ENCODE results near the gene SRBD1.

The SRBD1 gene

GRCh38 chr2:45647356-45647755 lies 36.3 kb upstream of the SRBD1 start:
- H3K27ac Mint-ChIP-seq (ENCODE audit: low read depth) = no peak overlapping the region

DNA sequence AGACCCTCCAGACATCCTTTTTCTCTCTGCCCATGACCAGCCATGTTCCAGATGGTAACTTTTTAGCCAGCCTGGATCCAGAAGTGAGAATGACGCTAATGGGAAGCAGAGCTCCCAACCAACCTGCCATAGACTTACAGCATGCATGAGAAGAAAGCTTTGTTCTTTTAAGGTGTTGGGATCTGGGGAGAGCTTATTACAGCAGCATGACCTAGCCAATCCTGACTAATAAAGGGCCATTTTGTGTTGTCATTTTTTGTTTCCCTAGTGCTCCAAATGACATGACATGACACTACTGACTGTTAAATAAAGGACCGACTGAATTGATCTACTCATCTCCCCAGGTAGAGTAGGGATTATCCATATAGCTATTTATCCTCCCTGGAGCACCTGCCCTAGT lies 35.2 kb upstream of the SRBD1 start:
- DNase-seq (ENCODE audit: low spot score in 2 of 2) (no peak), ATAC-seq (replicated peaks; ENCODE audit: extremely low read depth, poor library complexity, severe bottlenecking) (no peak)
- H3K27me3 Mint-ChIP-seq = peaks cover 26% of the 10 kb centered on the region
- peaks cover 11% of the 10 kb centered on the region for H3K36me3 Mint-ChIP-seq (ENCODE audit: insufficient read depth)
- H3K4me1 Mint-ChIP-seq = peaks cover 15% of the 10 kb centered on the region
- H3K9me3 Mint-ChIP-seq = no peaks in the 10 kb centered on the region
- H3K27ac Mint-ChIP-seq (ENCODE audit: low read depth) = no peak overlapping the region
- H3K4me3 Mint-ChIP-seq = no peak overlapping the region

More at GRCh38 chr2:45647356-45647755, 36.3 kb upstream of the SRBD1 start:
- H3K36me3 Mint-ChIP-seq (ENCODE audit: insufficient read depth) = peaks cover 15% of the 10 kb centered on the region
- DNase-seq (ENCODE audit: low spot score in 2 of 2) (no peak), ATAC-seq (replicated peaks; ENCODE audit: extremely low read depth, poor library complexity, severe bottlenecking) (no peak)
- peaks cover 19% of the 10 kb centered on the region for H3K4me1 Mint-ChIP-seq
- no peak overlapping the region for H3K4me3 Mint-ChIP-seq
- H3K27me3 Mint-ChIP-seq = peaks cover 17% of the 10 kb centered on the region
- no peaks in the 10 kb centered on the region for H3K9me3 Mint-ChIP-seq

- H3K27ac Mint-ChIP-seq (ENCODE audit: low read depth) = no peak overlapping the region
- no peaks in the 10 kb centered on the region for H3K9me3 Mint-ChIP-seq
- H3K4me3 Mint-ChIP-seq = peak overlapping the region; percentile 58
- ATAC-seq (replicated peaks; ENCODE audit: extremely low read depth, poor library complexity, severe bottlenecking) = peak; percentile 97
- no peaks in the 10 kb centered on the region for H3K36me3 Mint-ChIP-seq (ENCODE audit: insufficient read depth)
- peaks cover 51% of the 10 kb centered on the region for H3K27me3 Mint-ChIP-seq
- peaks cover 9% of the 10 kb centered on the region for H3K4me1 Mint-ChIP-seq
- peak; percentile 54 to 70 for DNase-seq (ENCODE audit: low spot score in 2 of 2)
Measured at GRCh38 chr2:45643543-45644542, 32.8 kb upstream of the SRBD1 start.

- DNase-seq (ENCODE audit: low spot score in 2 of 2) (no peak), ATAC-seq (replicated peaks; ENCODE audit: extremely low read depth, poor library complexity, severe bottlenecking) (peak; percentile 24)
- Mint-ChIP-seq H3K9me3 (no peaks in the 10 kb centered on the region), H3K27ac (ENCODE audit: low read depth) (no peak overlapping the region), H3K4me1 (peaks cover 9% of the 10 kb centered on the region), H3K36me3 (ENCODE audit: insufficient read depth) (no peaks in the 10 kb centered on the region), H3K27me3 (peaks cover 58% of the 10 kb centered on the region), H3K4me3 (peak overlapping the region; percentile 58)
Measured at GRCh38 chr2:45643095-45643494, 32.0 kb upstream of the SRBD1 start.

GRCh38 chr2:45640576-45640975 lies 29.5 kb upstream of the SRBD1 start:
- Mint-ChIP-seq H3K27me3 (peaks cover 77% of the 10 kb centered on the region), H3K27ac (ENCODE audit: low read depth) (no peak overlapping the region), H3K36me3 (ENCODE audit: insufficient read depth) (no peaks in the 10 kb centered on the region), H3K4me1 (peaks cover 9% of the 10 kb centered on the region), H3K4me3 (no peak overlapping the region), H3K9me3 (no peaks in the 10 kb centered on the region)
- no peak for ATAC-seq (replicated peaks; ENCODE audit: extremely low read depth, poor library complexity, severe bottlenecking)
- no peak for DNase-seq (ENCODE audit: low spot score in 2 of 2)

DNA sequence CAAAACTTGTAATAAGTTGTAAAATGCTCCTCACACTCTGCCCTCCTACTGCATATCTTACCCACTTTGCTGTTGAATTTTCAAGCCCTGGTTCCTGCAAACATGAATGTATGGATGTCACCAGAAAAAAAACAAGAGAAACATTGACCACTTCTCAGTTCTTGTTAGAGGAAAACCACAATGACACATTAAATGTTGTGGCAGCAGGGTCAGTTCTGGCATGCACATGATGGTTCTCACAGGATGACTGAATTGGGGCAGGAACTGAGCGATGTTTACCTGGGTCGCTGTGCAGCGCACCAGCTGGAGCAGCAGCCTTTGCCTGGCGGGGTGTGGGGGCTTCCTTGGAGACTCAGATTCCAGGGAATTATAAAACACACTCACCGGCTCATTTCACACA lies 26.4 kb upstream of the SRBD1 start:
- no peak overlapping the region for H3K4me3 Mint-ChIP-seq
- DNase-seq (ENCODE audit: low spot score in 2 of 2) (no peak), ATAC-seq (replicated peaks; ENCODE audit: extremely low read depth, poor library complexity, severe bottlenecking) (no peak)
- H3K27me3 Mint-ChIP-seq = peaks cover 87% of the 10 kb centered on the region
- H3K4me1 Mint-ChIP-seq = no peaks in the 10 kb centered on the region
- H3K36me3 Mint-ChIP-seq (ENCODE audit: insufficient read depth) = no peaks in the 10 kb centered on the region
- no peak overlapping the region for H3K27ac Mint-ChIP-seq (ENCODE audit: low read depth)
- no peaks in the 10 kb centered on the region for H3K9me3 Mint-ChIP-seq

DNA sequence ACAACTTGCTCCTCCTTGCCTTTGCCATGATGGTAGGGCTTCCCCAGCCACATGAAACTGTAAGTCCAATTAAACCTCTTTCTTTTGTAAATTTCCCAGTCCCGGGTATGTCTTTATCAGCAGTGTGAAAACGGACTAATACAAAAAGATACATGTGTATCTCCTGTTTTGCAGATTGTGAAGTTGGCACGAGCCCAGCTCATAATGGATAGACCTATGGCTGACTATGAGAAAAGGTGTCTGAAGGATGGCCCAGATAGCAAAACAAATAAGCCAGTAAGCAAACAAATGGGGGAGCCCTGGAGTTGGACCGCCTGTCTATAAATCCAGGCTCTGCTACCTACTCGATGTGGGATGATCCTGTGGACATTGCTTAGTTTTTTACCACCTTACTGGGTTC lies 24.9 kb upstream of the SRBD1 start:
- H3K9me3 Mint-ChIP-seq = no peaks in the 10 kb centered on the region
- H3K36me3 Mint-ChIP-seq (ENCODE audit: insufficient read depth) = no peaks in the 10 kb centered on the region
- no peak overlapping the region for H3K4me3 Mint-ChIP-seq
- DNase-seq (ENCODE audit: low spot score in 2 of 2) (no peak), ATAC-seq (replicated peaks; ENCODE audit: extremely low read depth, poor library complexity, severe bottlenecking) (no peak)
- H3K27me3 Mint-ChIP-seq = peaks cover 88% of the 10 kb centered on the region
- no peaks in the 10 kb centered on the region for H3K4me1 Mint-ChIP-seq
- no peak overlapping the region for H3K27ac Mint-ChIP-seq (ENCODE audit: low read depth)

- H3K36me3 Mint-ChIP-seq (ENCODE audit: insufficient read depth) = no peaks in the 10 kb centered on the region
- DNase-seq (ENCODE audit: low spot score in 2 of 2) (no peak), ATAC-seq (replicated peaks; ENCODE audit: extremely low read depth, poor library complexity, severe bottlenecking) (no peak)
- no peaks in the 10 kb centered on the region for H3K9me3 Mint-ChIP-seq
- peaks cover 83% of the 10 kb centered on the region for H3K27me3 Mint-ChIP-seq
- no peak overlapping the region for H3K27ac Mint-ChIP-seq (ENCODE audit: low read depth)
- H3K4me3 Mint-ChIP-seq = no peak overlapping the region
- no peaks in the 10 kb centered on the region for H3K4me1 Mint-ChIP-seq
Measured at GRCh38 chr2:45634223-45634622, 23.2 kb upstream of the SRBD1 start.

DNA sequence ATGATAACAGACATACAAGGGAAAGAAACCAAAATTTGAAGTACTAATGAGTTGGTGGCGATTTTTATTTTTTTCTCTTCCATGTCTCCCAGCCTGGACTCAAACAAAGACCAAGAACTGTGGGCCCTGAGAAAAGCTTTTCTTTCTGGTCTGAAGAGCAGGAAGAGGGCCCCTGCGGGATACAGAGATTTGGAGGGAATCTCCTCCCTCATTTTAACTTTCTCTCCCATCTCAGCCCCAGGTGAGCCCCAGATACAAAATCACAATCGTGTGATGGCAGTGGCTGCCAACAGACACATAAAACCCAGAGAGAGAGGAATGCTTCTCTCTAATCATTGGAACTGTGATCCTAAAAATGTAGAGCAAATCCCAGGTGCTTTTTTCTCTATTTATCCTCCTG lies 20.9 kb upstream of the SRBD1 start:
- peaks cover 69% of the 10 kb centered on the region for H3K27me3 Mint-ChIP-seq
- no peaks in the 10 kb centered on the region for H3K36me3 Mint-ChIP-seq (ENCODE audit: insufficient read depth)
- H3K4me3 Mint-ChIP-seq = no peak overlapping the region
- no peaks in the 10 kb centered on the region for H3K9me3 Mint-ChIP-seq
- no peak overlapping the region for H3K27ac Mint-ChIP-seq (ENCODE audit: low read depth)
- ATAC-seq (replicated peaks; ENCODE audit: extremely low read depth, poor library complexity, severe bottlenecking) (no peak), DNase-seq (ENCODE audit: low spot score in 2 of 2) (no peak)
- H3K4me1 Mint-ChIP-seq = no peaks in the 10 kb centered on the region

- Mint-ChIP-seq H3K4me3 (no peak overlapping the region), H3K4me1 (no peaks in the 10 kb centered on the region), H3K9me3 (no peaks in the 10 kb centered on the region), H3K27ac (ENCODE audit: low read depth) (no peak overlapping the region), H3K27me3 (peaks cover 72% of the 10 kb centered on the region), H3K36me3 (ENCODE audit: insufficient read depth) (no peaks in the 10 kb centered on the region)
- DNase-seq (ENCODE audit: low spot score in 2 of 2) (no peak), ATAC-seq (replicated peaks; ENCODE audit: extremely low read depth, poor library complexity, severe bottlenecking) (no peak)
Measured at GRCh38 chr2:45631319-45631718, 20.3 kb upstream of the SRBD1 start.

- no peak overlapping the region for H3K27ac Mint-ChIP-seq (ENCODE audit: low read depth)
Measured at GRCh38 chr2:45629971-45630370, 18.9 kb upstream of the SRBD1 start.

DNA sequence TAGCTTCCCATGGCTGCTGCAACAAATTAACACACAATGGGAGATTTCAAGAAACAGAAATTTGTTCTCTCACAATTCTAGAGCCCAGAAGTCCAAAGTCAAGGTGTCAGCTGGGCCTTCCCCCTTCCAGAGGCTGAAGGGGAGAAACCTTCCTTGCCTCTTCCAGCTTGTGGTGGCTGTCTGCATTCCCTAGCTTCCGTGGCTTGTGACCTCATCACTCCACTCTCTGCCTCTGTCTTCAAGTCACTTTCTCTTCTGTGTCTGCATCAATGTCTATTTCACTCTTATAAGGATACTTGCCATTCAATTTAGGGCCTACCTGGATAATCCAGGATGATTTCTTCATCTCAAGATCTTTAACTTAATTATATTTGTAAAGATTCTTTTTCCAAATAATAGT lies 16.8 kb upstream of the SRBD1 start:
- no peaks in the 10 kb centered on the region for H3K36me3 Mint-ChIP-seq (ENCODE audit: insufficient read depth)
- H3K4me3 Mint-ChIP-seq = no peak overlapping the region
- no peaks in the 10 kb centered on the region for H3K4me1 Mint-ChIP-seq
- no peak overlapping the region for H3K27ac Mint-ChIP-seq (ENCODE audit: low read depth)
- no peak for DNase-seq (ENCODE audit: low spot score in 2 of 2)
- H3K27me3 Mint-ChIP-seq = peaks cover 78% of the 10 kb centered on the region
- no peak for ATAC-seq (replicated peaks; ENCODE audit: extremely low read depth, poor library complexity, severe bottlenecking)
- no peaks in the 10 kb centered on the region for H3K9me3 Mint-ChIP-seq

More at GRCh38 chr2:45629971-45630370, 18.9 kb upstream of the SRBD1 start:
- no peaks in the 10 kb centered on the region for H3K9me3 Mint-ChIP-seq
- H3K36me3 Mint-ChIP-seq (ENCODE audit: insufficient read depth) = no peaks in the 10 kb centered on the region
- DNase-seq (ENCODE audit: low spot score in 2 of 2) (no peak), ATAC-seq (replicated peaks; ENCODE audit: extremely low read depth, poor library complexity, severe bottlenecking) (no peak)
- H3K4me1 Mint-ChIP-seq = no peaks in the 10 kb centered on the region
- no peak overlapping the region for H3K4me3 Mint-ChIP-seq
- H3K27me3 Mint-ChIP-seq = peaks cover 72% of the 10 kb centered on the region
